Measurements from ENCODE around the gene LNX1. TPM values are rescaled to one million over a fixed set of nuclear protein-coding genes. Genes with fewer than 3 reads are reported as not detected.

LNX1 gene
- polyA plus RNA-seq, 1 experiment, result 0.29 TPM

- DNase-seq (ENCODE audit: low read depth), result no peak
- TF ChIP-seq, protein P1, sequence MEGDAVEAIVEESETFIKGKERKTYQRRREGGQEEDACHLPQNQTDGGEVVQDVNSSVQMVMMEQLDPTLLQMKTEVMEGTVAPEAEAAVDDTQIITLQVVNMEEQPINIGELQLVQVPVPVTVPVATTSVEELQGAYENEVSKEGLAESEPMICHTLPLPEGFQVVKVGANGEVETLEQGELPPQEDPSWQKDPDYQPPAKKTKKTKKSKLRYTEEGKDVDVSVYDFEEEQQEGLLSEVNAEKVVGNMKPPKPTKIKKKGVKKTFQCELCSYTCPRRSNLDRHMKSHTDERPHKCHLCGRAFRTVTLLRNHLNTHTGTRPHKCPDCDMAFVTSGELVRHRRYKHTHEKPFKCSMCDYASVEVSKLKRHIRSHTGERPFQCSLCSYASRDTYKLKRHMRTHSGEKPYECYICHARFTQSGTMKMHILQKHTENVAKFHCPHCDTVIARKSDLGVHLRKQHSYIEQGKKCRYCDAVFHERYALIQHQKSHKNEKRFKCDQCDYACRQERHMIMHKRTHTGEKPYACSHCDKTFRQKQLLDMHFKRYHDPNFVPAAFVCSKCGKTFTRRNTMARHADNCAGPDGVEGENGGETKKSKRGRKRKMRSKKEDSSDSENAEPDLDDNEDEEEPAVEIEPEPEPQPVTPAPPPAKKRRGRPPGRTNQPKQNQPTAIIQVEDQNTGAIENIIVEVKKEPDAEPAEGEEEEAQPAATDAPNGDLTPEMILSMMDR (IDR thresholded peaks at IDR 0.05; ENCODE audit: insufficient read depth, low read depth, low read length), result no peak
- ChIA-PET POLR2A (no interaction called here), CTCF (no interaction called here)
- Histone ChIP-seq H3K4me3 (ENCODE audit: low read depth, low read length) (no peak overlapping the region), H3K36me3 (ENCODE audit: control insufficient read depth, insufficient read depth, low read length) (no peaks in the 10 kb centered on the region), H3K27me3 (ENCODE audit: control insufficient read depth, insufficient read depth, low read length) (no peaks in the 10 kb centered on the region)
Observed at GRCh38 chr4:53614591-53614990, 23.3 kb upstream of the LNX1 start.

- DNase-seq (ENCODE audit: low read depth), result no peak
- Histone ChIP-seq H3K4me3 (ENCODE audit: low read depth, low read length) (no peak overlapping the region), H3K27me3 (ENCODE audit: control insufficient read depth, insufficient read depth, low read length) (no peaks in the 10 kb centered on the region), H3K36me3 (ENCODE audit: control insufficient read depth, insufficient read depth, low read length) (no peaks in the 10 kb centered on the region)
- TF ChIP-seq, protein P1 (IDR thresholded peaks at IDR 0.05; ENCODE audit: insufficient read depth, low read depth, low read length), result no peak
- ChIA-PET CTCF (no interaction called here), POLR2A (no interaction called here)
Observed at GRCh38 chr4:53613428-53613827, 22.1 kb upstream of the LNX1 start.

GRCh38 chr4:53608649-53609048 lies 17.4 kb upstream of the LNX1 start:
- TF ChIP-seq, protein P1 (IDR thresholded peaks at IDR 0.05; ENCODE audit: insufficient read depth, low read depth, low read length), result no peak
- ChIA-PET CTCF (no interaction called here), POLR2A (no interaction called here)
- DNase-seq (ENCODE audit: low read depth), result no peak
- H3K4me3 ChIP-seq (ENCODE audit: low read depth, low read length), result no peak overlapping the region
- H3K36me3 ChIP-seq (ENCODE audit: control insufficient read depth, insufficient read depth, low read length), result no peaks in the 10 kb centered on the region
- H3K27me3 ChIP-seq (ENCODE audit: control insufficient read depth, insufficient read depth, low read length), result no peaks in the 10 kb centered on the region

GRCh38 chr4:53608242-53608641 lies 17.0 kb upstream of the LNX1 start:
- Histone ChIP-seq H3K4me3 (ENCODE audit: low read depth, low read length) (no peak overlapping the region), H3K36me3 (ENCODE audit: control insufficient read depth, insufficient read depth, low read length) (no peaks in the 10 kb centered on the region), H3K27me3 (ENCODE audit: control insufficient read depth, insufficient read depth, low read length) (no peaks in the 10 kb centered on the region)
- TF ChIP-seq, protein P1 (IDR thresholded peaks at IDR 0.05; ENCODE audit: insufficient read depth, low read depth, low read length), result no peak
- POLR2A ChIA-PET, result no interaction called here
- CTCF ChIA-PET, result no interaction called here
- no peak for DNase-seq (ENCODE audit: low read depth)

DNA sequence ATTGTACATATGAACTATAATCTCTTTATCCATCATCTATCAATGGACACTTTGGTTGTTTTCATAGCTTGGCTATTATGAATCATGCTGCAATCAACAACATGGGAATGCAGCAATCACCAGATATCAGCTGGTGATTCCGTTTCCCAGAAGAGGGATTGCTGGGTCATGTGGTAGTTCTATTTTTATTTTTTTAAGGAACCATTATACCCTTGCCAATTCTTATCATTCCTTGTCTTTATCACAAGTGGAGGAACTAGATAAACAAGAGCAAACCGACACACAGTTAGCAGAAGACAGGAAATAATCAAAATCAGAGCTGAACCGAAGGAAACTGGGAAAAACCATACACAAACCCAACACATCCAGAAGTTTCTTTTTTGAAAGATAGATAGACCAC lies 14.5 kb upstream of the LNX1 start:
- POLR2A ChIA-PET, result interaction anchor here (0.6 kb wide), 1 partner anchor 115 kb away, joined by 5 read pairs; no protein-coding TSS in a partner anchor
- TF ChIP-seq, protein P1 (IDR thresholded peaks at IDR 0.05; ENCODE audit: insufficient read depth, low read depth, low read length), result no peak
- CTCF ChIA-PET, result interaction anchor here (1.4 kb wide), 1 partner anchor 627 kb away, joined by 3 read pairs; no protein-coding TSS in a partner anchor
- DNase-seq (ENCODE audit: low read depth), result no peak
- Histone ChIP-seq H3K27me3 (ENCODE audit: control insufficient read depth, insufficient read depth, low read length) (no peaks in the 10 kb centered on the region), H3K4me3 (ENCODE audit: low read depth, low read length) (no peak overlapping the region), H3K36me3 (ENCODE audit: control insufficient read depth, insufficient read depth, low read length) (no peaks in the 10 kb centered on the region)

Data from BJ (cell line).